Neural crest cell (in vitro differentiated cells): ENCODE data around the gene KLHDC7B. TPM values are rescaled to one million over a fixed set of nuclear protein-coding genes. Genes with fewer than 3 reads are reported as not detected.
A peak's percentile ranks its signal among the peaks of the same experiment; 100 is the strongest.

Experiments used
- DNase-seq: peaks from one replicate; pipeline ENCODE4 v3.0.0; 2021; ENCODE audit warnings: low read depth, mixed read lengths, low spot score
- H3K27ac Mint-ChIP-seq: one replicate; pipeline ENCODE4 v1.8.0; 2021; ENCODE audit warnings: mild to moderate bottlenecking, mixed read lengths; ENCODE audit not compliant: unreplicated experiment
- H3K27me3 Mint-ChIP-seq: 2 replicates; pipeline ENCODE4 v1.8.0; 2021; ENCODE audit warnings: low read depth, mild to moderate bottlenecking, mixed read lengths
- H3K36me3 Mint-ChIP-seq: 2 replicates; pipeline ENCODE4 v1.8.0; 2021; ENCODE audit warnings: low read depth, mild to moderate bottlenecking, mixed read lengths
- H3K4me1 Mint-ChIP-seq: 2 replicates; pipeline ENCODE4 v1.8.0; 2021; ENCODE audit warnings: mixed read lengths
- H3K4me3 Mint-ChIP-seq: one replicate; pipeline ENCODE4 v1.8.0; 2021; ENCODE audit warnings: mild to moderate bottlenecking, mixed read lengths
- H3K9me3 Mint-ChIP-seq: 2 replicates; pipeline ENCODE4 v1.8.0; 2021; ENCODE audit warnings: mixed read lengths
- CTCF ChIP-seq: fragments of 200-600 bp; sonication (generic); conservative IDR thresholded peaks from 2 replicates; pipeline ENCODE4 v1.5.0; 2021; ENCODE audit warnings: antibody characterized with exemption, mild to moderate bottlenecking
- total RNA-seq: library from RNA; stranded (reverse); gene quantifications from 2 replicates; pipeline ENCODE4 v1.2.1, GENCODE V29; 2021

The KLHDC7B gene
- total RNA-seq, 1 donor from 2014 or later: 0.07 TPM

- Mint-ChIP-seq H3K27me3 (no peaks in the 10 kb centered on the region), H3K36me3 (no peaks in the 10 kb centered on the region), H3K9me3 (no peaks in the 10 kb centered on the region), H3K4me1 (peaks cover 12% of the 10 kb centered on the region), H3K27ac (no peak overlapping the region), H3K4me3 (peak overlapping the region; percentile 95)
- no peak for TF ChIP-seq CTCF
- no peak for DNase-seq
These were observed 39.7 kb upstream of the KLHDC7B start for GRCh38 chr22:50505776-50506610.

DNA sequence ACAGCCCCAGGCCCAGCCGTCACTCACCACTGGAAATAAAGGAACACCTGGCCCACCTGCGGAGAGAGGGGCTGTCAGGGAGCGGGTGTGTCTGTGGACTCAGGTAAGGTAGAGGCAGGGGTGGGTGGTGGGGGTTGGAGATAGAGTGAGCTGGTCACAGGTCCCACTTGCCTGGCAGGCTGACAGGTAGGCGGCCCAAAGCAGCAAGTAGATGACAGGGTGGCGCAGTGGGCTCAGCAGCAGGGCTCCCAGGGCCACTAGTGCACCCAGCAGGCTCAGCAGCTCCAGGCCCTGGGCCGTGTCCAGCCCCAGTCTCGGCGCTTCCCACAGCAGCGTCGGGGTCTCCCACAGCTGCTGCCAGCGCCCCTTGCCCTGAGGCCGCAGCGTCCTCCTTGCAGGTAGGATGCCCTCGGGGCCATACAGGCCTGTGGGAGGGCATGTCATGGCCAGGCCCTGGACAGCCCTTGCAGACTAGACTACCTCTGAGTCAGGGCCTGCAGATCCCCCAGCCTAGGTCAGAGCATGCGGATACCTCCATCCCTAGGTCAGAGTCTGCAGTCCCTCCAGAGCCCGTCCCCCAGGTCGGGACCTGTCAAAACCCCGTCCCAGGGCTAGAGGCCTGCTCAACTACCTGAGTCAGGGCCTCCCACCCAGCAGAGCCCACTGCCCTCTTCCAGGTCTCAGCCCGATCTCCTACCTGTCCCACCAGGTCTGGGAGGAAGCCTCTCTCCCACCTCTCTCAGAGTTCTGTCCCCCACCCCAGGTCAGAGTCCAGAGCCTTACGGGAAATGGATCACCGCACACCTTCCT lies 38.9 kb upstream of the KLHDC7B start:
- Mint-ChIP-seq H3K27me3 (no peaks in the 10 kb centered on the region), H3K36me3 (no peaks in the 10 kb centered on the region), H3K9me3 (no peaks in the 10 kb centered on the region), H3K4me3 (peak overlapping the region; percentile 95), H3K4me1 (peaks cover 12% of the 10 kb centered on the region), H3K27ac (peak overlapping the region; percentile 71)
- no peak for TF ChIP-seq CTCF
- DNase-seq: no peak

GRCh38 chr22:50507421-50507990 lies 38.2 kb upstream of the KLHDC7B start, which contains the start of gene LMF2:
TSS of gene LMF2 (minus strand) at chr22:50507702. CDS start at chr22:50507675, 27 bp downstream.
- H3K27ac Mint-ChIP-seq: peak within 1 kb of the TSS; percentile 99
- peak within 1 kb of the TSS; percentile 95 for H3K4me3 Mint-ChIP-seq
- no peak for TF ChIP-seq CTCF
- H3K9me3 Mint-ChIP-seq: no peaks in the 10 kb centered on the region
- no peaks in the 10 kb centered on the region for H3K27me3 Mint-ChIP-seq
- H3K36me3 Mint-ChIP-seq: no peaks in the 10 kb centered on the region
- peak; percentile 91 for DNase-seq
- peaks cover 16% of the 10 kb centered on the region for H3K4me1 Mint-ChIP-seq

- H3K36me3 Mint-ChIP-seq: no peaks in the 10 kb centered on the region
- H3K27me3 Mint-ChIP-seq: no peaks in the 10 kb centered on the region
- peak; percentile 97 for DNase-seq
- H3K9me3 Mint-ChIP-seq: no peaks in the 10 kb centered on the region
- no peak for TF ChIP-seq CTCF
- H3K27ac Mint-ChIP-seq: peak within 1 kb of the TSS; percentile 99
- H3K4me3 Mint-ChIP-seq: peak within 1 kb of the TSS; percentile 95
- peaks cover 16% of the 10 kb centered on the region for H3K4me1 Mint-ChIP-seq
These were observed 37.5 kb upstream of the KLHDC7B start, which contains the start of gene NCAPH2 for GRCh38 chr22:50507991-50508884. TSS of gene NCAPH2 (plus strand) at chr22:50508224. CDS start at chr22:50508338, 114 bp downstream.
